Superior temporal gyrus (tissue), 1 donor: ENCODE measurements around the gene SLC22A5.
"Not testable (repeated sequence)": the region's sequence is repeated elsewhere in the genome, so short reads cannot be mapped to it uniquely, and the experiment has no call there.

Experiments
- DNase-seq: peaks from one replicate; pipeline ENCODE4 v3.0.0-alpha.2; 2016; ENCODE audit errors: extremely low spot score

Gene SLC22A5

DNA sequence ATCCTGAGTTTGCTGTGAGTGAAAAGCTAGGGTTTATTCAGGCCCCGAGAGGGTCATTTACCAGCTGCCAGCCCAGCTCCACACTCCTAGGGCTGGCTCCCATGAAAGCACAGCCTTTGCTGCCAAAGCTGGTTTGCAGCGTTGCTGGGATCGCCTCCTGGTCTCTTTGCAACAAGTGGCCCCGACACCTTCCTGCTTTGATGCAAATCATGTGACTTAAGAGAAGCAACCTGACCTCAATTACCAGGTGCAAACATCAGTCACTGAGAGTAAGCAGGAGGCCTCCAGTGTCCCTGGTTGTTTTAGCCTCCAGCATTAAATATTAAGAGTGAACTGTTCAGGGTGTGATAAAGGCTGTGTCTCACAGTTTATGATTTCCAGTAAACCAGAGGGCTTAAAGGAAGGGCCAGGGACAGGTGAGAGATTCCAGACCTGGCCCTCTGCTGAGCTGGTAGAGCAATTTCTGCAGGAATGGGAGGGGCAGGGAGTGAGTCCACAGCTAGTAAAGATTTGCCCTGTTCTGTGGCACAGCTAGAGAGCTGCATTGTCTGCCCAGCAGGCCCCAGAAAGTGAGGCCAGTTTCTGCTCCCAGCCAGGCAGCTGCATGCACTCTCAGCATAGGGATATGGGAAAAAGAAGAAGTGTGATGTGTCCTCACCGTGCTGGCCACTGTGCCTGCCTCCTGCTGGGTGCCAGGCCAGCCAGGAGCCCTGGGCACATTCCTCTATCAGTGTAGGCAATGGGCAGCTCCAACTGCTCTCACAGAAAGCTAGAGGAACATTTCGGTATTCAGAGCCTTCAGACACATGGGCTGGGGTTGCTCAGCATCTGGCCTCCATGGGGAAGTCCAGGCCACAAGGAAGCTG, 58.0 kb downstream of the SLC22A5 start:
- DNase-seq = no peak

DNA sequence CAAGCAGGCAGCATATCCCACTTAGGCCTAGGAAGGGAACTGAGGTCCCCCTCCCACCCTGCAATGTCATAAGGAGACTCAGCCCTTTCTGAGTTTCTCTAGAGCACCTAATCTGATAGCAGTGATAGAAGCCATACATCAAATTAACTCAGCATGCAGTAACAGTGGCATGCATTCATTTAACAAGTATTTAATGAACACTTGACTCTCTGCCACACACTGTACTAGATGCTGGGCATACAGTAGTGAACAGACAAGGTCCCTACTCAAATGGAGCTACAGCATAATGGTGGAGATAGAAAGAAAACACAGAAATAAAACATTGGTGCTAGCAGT, 58.6 kb downstream of the SLC22A5 start:
- no peak for DNase-seq

GRCh38 chr5:132428484-132429462, 59.3 kb downstream of the SLC22A5 start:
- DNase-seq = no peak

DNA sequence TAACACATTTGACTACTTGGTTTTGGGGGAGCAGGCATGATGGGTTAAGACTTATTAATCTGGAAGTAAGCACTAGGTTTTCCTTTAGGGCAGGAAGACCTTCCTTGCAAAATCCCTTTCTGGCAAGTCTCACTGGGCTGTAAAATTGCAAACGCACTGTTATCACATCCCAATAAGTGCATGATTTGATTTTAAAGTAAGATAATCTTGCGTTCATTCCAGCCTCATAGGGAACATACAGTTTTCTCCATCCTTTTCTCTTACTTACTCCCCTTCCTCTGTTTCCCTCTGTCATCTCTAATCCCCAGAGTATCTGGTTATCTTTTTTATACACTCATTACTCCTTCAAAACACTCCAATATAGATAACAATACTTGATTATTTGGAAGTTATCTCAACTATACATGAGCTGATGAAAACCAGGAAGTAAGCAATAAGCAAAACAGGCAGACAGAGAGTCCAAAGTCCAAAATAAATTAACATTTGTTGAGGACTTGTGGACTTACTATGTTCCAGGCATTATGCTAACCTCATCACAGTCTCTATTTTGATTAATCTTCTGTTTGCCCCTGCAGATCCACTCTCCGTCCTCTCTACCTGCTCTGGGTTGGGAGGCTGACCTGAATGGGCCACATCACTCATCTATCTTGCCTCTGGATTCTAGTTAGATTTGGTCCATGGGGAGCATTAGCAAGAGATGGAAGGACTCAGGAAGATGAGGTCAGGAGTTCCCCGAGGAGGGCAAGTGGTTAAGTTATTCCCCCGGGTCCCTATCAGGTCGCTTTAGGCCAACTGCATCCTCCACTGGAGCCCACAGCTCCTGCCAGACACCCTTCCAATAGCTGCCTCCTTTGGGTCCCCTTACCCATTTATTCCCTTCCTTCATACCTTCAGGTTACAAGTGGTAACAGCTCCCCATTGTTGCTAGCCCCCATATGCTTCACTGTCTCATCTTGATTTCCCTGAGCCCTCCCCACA, 60.2 kb downstream of the SLC22A5 start:
- no peak for DNase-seq

DNA sequence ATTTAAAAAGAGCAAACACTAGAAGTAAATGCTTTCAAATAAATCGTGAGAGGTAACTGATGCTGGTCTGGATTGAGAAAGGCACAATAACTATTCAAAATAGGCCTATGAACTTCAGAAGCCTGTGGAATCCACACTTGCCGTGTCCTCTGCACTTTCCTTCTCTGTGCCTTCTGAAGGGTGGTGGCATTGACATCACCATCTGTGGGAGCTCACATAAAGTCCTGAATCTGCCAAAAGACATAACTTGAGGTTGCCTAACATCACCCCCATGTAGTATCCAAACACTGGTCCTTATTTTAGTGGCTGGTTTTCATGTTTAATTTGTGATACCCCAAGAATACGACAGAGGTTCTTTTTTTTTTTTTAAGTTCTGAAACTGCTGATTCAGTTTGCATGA, 61.2 kb downstream of the SLC22A5 start:
- DNase-seq = no peak

DNA sequence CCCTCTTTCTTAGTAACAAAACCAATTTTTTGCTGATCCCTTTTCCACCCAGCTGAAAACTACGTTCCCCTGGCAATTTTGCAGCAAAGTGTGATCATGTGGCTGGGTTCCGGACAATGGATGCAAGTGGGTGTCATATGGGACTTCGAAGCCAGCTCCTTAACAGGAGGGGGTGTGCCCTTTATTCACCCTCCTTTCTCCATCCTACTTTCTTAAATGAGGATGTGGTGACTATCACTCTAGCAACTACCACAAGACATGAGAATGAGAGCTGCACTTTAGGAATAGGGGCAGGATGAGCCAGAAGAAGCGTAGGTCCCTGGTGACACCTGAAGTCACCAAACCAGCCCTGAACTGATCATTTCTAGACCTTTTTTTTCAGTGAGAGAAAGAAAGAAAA, 62.1 kb downstream of the SLC22A5 start:
- DNase-seq = no peak

GRCh38 chr5:132433141-132433540, 63.6 kb downstream of the SLC22A5 start:
- no peak for DNase-seq

- DNase-seq = no peak
Observed at GRCh38 chr5:132434416-132435286, 65.1 kb downstream of the SLC22A5 start.

DNA sequence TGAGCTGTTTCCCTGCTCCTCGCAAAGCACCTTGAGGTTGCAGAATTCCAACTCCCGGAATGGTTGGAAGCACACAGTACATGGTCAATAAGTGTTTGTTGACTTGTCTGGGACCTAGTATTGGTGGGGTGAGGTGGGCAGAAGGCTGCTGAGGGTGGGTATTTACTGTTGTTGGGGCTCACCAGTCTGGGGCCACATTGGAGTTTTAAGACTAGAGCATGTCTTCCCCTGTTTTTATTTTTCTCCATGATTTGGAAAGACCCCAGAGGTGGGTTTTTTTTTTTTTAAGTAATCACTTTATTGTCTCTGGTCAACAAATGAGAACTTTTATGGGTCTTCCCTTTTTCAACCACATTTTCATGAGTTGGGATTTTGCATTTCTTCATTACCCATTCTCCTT, 65.9 kb downstream of the SLC22A5 start:
- no peak for DNase-seq

- DNase-seq = no peak
Observed at GRCh38 chr5:132435886-132436285, 66.4 kb downstream of the SLC22A5 start.

DNA sequence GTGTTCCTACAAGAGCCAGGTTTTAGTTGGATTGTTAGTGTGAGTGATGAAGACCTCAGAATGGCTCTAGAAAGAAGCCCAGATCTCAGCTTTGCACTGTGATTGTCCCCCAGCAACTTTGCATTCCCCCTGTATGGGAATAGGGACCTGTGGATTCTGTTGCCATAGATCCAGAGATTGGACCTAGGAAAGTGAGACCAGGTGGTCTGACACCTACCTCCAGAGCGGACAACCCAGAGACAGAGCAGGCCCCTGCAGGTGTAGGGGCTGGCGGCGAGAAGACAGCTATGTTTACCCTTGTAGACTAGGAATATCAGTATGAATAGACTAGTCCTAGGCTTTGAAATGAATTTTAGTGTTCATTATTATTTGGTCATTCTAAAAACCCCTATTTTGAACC, 67.4 kb downstream of the SLC22A5 start:
- DNase-seq = no peak

- DNase-seq = no peak
Observed at GRCh38 chr5:132437604-132438266, 68.2 kb downstream of the SLC22A5 start.

- DNase-seq = not testable (repeated sequence)
Observed at GRCh38 chr5:132438267-132438645, 68.7 kb downstream of the SLC22A5 start.

DNA sequence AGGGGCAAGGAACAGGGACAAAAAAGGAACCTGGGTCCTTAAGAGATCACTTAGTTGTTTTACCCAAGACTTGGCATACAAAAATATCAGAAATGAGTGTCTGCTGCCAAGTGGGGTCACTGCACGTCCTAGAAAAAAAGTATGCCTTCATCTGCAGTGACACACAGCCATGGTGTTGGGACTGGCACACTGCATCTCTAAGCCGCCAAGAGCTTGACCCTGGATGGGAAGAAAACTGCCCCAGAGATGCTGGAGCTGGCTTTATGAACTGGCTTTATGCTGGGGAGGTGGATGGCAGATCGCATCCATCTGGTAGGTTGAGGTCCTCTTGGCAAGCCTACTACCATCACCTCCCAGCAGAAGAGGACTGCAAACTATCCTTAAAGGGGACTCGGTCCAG, 69.4 kb downstream of the SLC22A5 start:
- DNase-seq = no peak

- no peak for DNase-seq
Observed at GRCh38 chr5:132439521-132440089, 70.1 kb downstream of the SLC22A5 start.

DNA sequence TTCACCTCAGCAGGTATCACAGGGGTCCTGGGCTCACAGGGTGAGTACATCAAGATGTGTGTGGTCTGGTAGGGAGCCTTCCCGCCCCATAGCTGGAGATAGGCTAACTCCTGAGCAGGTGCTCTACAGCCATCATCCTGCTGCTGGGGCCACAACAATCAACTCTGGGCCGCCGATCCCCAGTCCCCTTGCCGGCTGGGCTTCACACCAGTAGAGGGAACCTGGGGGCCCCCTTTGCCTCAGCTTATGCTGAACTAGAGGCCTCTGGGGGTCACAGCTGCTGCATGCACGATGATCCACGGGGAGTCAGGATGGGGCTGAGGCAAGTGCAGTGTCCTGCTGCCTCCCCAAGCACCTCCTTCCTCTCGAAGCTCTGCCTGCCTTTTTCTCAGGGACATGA, 74.6 kb downstream of the SLC22A5 start:
- no peak for DNase-seq
